Measurements from ENCODE around the gene UBXN6.

The UBXN6 gene

GRCh38 chr19:4472174-4472974, 14.8 kb upstream of the UBXN6 start, which contains the start of gene HDGFL2:
HDGFL2 (plus strand) TSS chr19:4472297; CDS start chr19:4472351, 54 bp downstream.
- Histone ChIP-seq H3K27me3 (ENCODE audit: control insufficient read depth in 1 of 2, insufficient read depth in 2 of 2, low read length in 2 of 2) (no peaks in the 10 kb centered on the region), H3K27ac (ENCODE audit: low read depth, low read length) (peak within 1 kb of the TSS; percentile 92), H3K9ac (ENCODE audit: low read length) (peak within 1 kb of the TSS; percentile 49), H3K36me3 (ENCODE audit: insufficient read depth, low read length) (peaks cover 12% of the 10 kb centered on the region), H3K4me3 (ENCODE audit: low read depth in 1 of 2, low read length in 2 of 2) (peak within 1 kb of the TSS; percentile 68 to 78), H3K4me1 (ENCODE audit: insufficient read depth, low read length) (peaks cover 21% of the 10 kb centered on the region), H3K9me3 (ENCODE audit: low read length) (no peaks in the 10 kb centered on the region)

- H3K9ac ChIP-seq (ENCODE audit: low read length) = peak overlapping the region; percentile 44
- H3K36me3 ChIP-seq (ENCODE audit: insufficient read depth, low read length) = peaks cover 4% of the 10 kb centered on the region
- peaks cover 21% of the 10 kb centered on the region for H3K4me1 ChIP-seq (ENCODE audit: insufficient read depth, low read length)
- no peaks in the 10 kb centered on the region for H3K9me3 ChIP-seq (ENCODE audit: low read length)
- no peaks in the 10 kb centered on the region for H3K27me3 ChIP-seq (ENCODE audit: control insufficient read depth in 1 of 2, insufficient read depth in 2 of 2, low read length in 2 of 2)
- H3K27ac ChIP-seq (ENCODE audit: low read depth, low read length) = peak overlapping the region; percentile 92
- peak overlapping the region; percentile 66 to 78 for H3K4me3 ChIP-seq (ENCODE audit: low read depth in 1 of 2, low read length in 2 of 2)
These were observed 14.0 kb upstream of the UBXN6 start for GRCh38 chr19:4471403-4472173.

GRCh38 chr19:4467835-4468234, 10.2 kb upstream of the UBXN6 start:
- no peaks in the 10 kb centered on the region for H3K36me3 ChIP-seq (ENCODE audit: insufficient read depth, low read length)
- no peaks in the 10 kb centered on the region for H3K27me3 ChIP-seq (ENCODE audit: control insufficient read depth in 1 of 2, insufficient read depth in 2 of 2, low read length in 2 of 2)
- H3K27ac ChIP-seq (ENCODE audit: low read depth, low read length) = no peak overlapping the region
- no peak overlapping the region for H3K9ac ChIP-seq (ENCODE audit: low read length)
- H3K4me1 ChIP-seq (ENCODE audit: insufficient read depth, low read length) = no peaks in the 10 kb centered on the region
- no peaks in the 10 kb centered on the region for H3K9me3 ChIP-seq (ENCODE audit: low read length)
- no peak overlapping the region for H3K4me3 ChIP-seq (ENCODE audit: low read depth in 1 of 2, low read length in 2 of 2)

- no peaks in the 10 kb centered on the region for H3K27me3 ChIP-seq (ENCODE audit: control insufficient read depth in 1 of 2, insufficient read depth in 2 of 2, low read length in 2 of 2)
- H3K4me3 ChIP-seq (ENCODE audit: low read depth in 1 of 2, low read length in 2 of 2) = no peak overlapping the region
- no peaks in the 10 kb centered on the region for H3K9me3 ChIP-seq (ENCODE audit: low read length)
- H3K36me3 ChIP-seq (ENCODE audit: insufficient read depth, low read length) = no peaks in the 10 kb centered on the region
- no peak overlapping the region for H3K9ac ChIP-seq (ENCODE audit: low read length)
- H3K27ac ChIP-seq (ENCODE audit: low read depth, low read length) = no peak overlapping the region
- no peaks in the 10 kb centered on the region for H3K4me1 ChIP-seq (ENCODE audit: insufficient read depth, low read length)
These were observed 7.4 kb upstream of the UBXN6 start for GRCh38 chr19:4464815-4465581.

- Histone ChIP-seq H3K27ac (ENCODE audit: low read depth, low read length) (peak overlapping the region; percentile 73), H3K9me3 (ENCODE audit: low read length) (no peaks in the 10 kb centered on the region), H3K36me3 (ENCODE audit: insufficient read depth, low read length) (peaks cover 18% of the 10 kb centered on the region), H3K4me3 (ENCODE audit: low read depth in 1 of 2, low read length in 2 of 2) (peak overlapping the region; percentile 61 to 75), H3K27me3 (ENCODE audit: control insufficient read depth in 1 of 2, insufficient read depth in 2 of 2, low read length in 2 of 2) (no peaks in the 10 kb centered on the region), H3K4me1 (ENCODE audit: insufficient read depth, low read length) (peaks cover 28% of the 10 kb centered on the region), H3K9ac (ENCODE audit: low read length) (peak overlapping the region; percentile 61)
These were observed 546 bp downstream of the UBXN6 start for GRCh38 chr19:4456843-4457653.

GRCh38 chr19:4456476-4456842, 1.1 kb downstream of the UBXN6 start:
- no peaks in the 10 kb centered on the region for H3K27me3 ChIP-seq (ENCODE audit: control insufficient read depth in 1 of 2, insufficient read depth in 2 of 2, low read length in 2 of 2)
- peaks cover 23% of the 10 kb centered on the region for H3K36me3 ChIP-seq (ENCODE audit: insufficient read depth, low read length)
- peaks cover 28% of the 10 kb centered on the region for H3K4me1 ChIP-seq (ENCODE audit: insufficient read depth, low read length)
- H3K9me3 ChIP-seq (ENCODE audit: low read length) = no peaks in the 10 kb centered on the region
- H3K9ac ChIP-seq (ENCODE audit: low read length) = peak overlapping the region; percentile 61
- peak overlapping the region; percentile 40 to 75 for H3K4me3 ChIP-seq (ENCODE audit: low read depth in 1 of 2, low read length in 2 of 2)
- H3K27ac ChIP-seq (ENCODE audit: low read depth, low read length) = peak overlapping the region; percentile 73

- H3K4me1 ChIP-seq (ENCODE audit: insufficient read depth, low read length) = peaks cover 28% of the 10 kb centered on the region
- no peaks in the 10 kb centered on the region for H3K9me3 ChIP-seq (ENCODE audit: low read length)
- H3K4me3 ChIP-seq (ENCODE audit: low read depth in 1 of 2, low read length in 2 of 2) = peak overlapping the region in 1 of 2 donors; percentile 75
- no peaks in the 10 kb centered on the region for H3K27me3 ChIP-seq (ENCODE audit: control insufficient read depth in 1 of 2, insufficient read depth in 2 of 2, low read length in 2 of 2)
- peak overlapping the region; percentile 73 for H3K27ac ChIP-seq (ENCODE audit: low read depth, low read length)
- peak overlapping the region; percentile 61 for H3K9ac ChIP-seq (ENCODE audit: low read length)
- peaks cover 29% of the 10 kb centered on the region for H3K36me3 ChIP-seq (ENCODE audit: insufficient read depth, low read length)
These were observed 1.7 kb downstream of the UBXN6 start for GRCh38 chr19:4455719-4456475.

GRCh38 chr19:4454747-4455718, 2.6 kb downstream of the UBXN6 start:
- Histone ChIP-seq H3K27ac (ENCODE audit: low read depth, low read length) (peak overlapping the region; percentile 73), H3K36me3 (ENCODE audit: insufficient read depth, low read length) (peaks cover 32% of the 10 kb centered on the region), H3K4me3 (ENCODE audit: low read depth in 1 of 2, low read length in 2 of 2) (peak overlapping the region in 1 of 2 donors; percentile 75), H3K4me1 (ENCODE audit: insufficient read depth, low read length) (peaks cover 28% of the 10 kb centered on the region), H3K9me3 (ENCODE audit: low read length) (no peaks in the 10 kb centered on the region), H3K9ac (ENCODE audit: low read length) (no peak overlapping the region), H3K27me3 (ENCODE audit: control insufficient read depth in 1 of 2, insufficient read depth in 2 of 2, low read length in 2 of 2) (no peaks in the 10 kb centered on the region)

- Histone ChIP-seq H3K36me3 (ENCODE audit: insufficient read depth, low read length) (peaks cover 44% of the 10 kb centered on the region), H3K4me1 (ENCODE audit: insufficient read depth, low read length) (peaks cover 31% of the 10 kb centered on the region), H3K9me3 (ENCODE audit: low read length) (no peaks in the 10 kb centered on the region), H3K27ac (ENCODE audit: low read depth, low read length) (no peak overlapping the region), H3K27me3 (ENCODE audit: control insufficient read depth in 1 of 2, insufficient read depth in 2 of 2, low read length in 2 of 2) (no peaks in the 10 kb centered on the region), H3K4me3 (ENCODE audit: low read depth in 1 of 2, low read length in 2 of 2) (no peak overlapping the region), H3K9ac (ENCODE audit: low read length) (no peak overlapping the region)
These were observed 4.1 kb downstream of the UBXN6 start for GRCh38 chr19:4453232-4454179.
